NOMO-1 (cell line): ENCODE results near the gene ODAD4.
"Not testable (repeated sequence)": the region's sequence is repeated elsewhere in the genome, so short reads cannot be mapped to it uniquely, and the experiment has no call there.

Source experiments
- DNase-seq, 2 experiments: peaks; one replicate each; lab custom pipeline; 2025; ENCODE audit not compliant: unreplicated experiment in 2 of 2; lab: John Stamatoyannopoulos, UW

ODAD4 gene

DNA sequence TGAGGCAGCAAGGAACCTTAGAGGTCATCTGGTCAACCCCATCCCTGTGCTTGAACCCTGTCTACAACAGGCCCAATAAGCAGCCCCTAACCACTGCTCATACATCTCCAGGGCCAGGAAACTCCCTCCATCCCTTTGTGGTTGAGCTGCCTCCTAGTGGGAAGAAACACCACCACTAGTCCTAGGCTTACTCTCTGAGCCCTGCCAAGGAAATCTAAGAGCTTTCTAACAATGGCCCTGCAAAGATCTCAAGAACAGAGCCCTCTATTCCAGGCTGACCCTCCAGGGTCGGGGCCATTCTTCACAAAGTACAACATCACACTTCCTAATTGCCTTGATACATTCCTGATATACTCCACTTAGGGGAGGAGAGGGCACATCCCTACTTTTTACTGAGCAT, 17.5 kb upstream of the ODAD4 start:
- DNase-seq: no peak

DNA sequence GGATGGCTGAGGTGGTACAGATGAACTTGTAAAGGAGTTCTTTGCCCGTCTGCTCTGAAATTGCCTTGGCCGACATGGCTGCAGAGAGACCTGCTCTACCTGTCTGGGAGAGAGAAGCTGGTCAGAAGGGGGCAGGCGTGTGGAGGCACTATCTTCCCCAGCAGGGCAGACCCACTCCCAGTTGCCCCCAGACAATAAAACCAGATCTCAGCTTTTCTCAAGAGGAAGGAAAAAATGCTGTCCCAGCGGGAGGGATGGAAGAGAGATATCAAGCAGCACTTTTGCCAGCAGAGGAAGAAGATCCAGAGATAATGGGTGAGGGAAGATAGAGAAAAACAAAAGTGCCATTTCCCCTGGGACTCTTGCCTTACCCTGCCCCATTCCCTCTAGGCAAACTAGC, 16.6 kb upstream of the ODAD4 start:
- no peak for DNase-seq

DNA sequence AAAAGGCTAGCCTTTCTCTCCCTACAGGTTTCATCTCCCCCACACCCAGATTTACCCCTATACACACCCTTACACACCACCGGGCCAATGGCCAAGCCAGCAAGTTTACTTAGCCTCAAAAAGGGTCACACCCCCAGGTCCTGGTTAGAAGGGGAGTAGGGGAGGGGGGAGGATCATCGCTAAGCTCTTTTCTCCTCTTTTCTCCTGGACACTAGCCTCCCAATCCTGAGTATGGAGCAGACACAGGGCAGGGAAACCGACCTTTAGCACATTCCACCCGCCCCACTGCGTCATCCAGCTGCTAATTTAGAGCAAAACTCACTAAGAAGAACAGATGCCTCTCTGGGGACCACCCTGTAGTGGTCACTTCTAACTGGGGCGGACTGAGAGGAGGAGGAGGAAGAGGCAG, 16.1 kb upstream of the ODAD4 start:
- DNase-seq: no peak

DNA sequence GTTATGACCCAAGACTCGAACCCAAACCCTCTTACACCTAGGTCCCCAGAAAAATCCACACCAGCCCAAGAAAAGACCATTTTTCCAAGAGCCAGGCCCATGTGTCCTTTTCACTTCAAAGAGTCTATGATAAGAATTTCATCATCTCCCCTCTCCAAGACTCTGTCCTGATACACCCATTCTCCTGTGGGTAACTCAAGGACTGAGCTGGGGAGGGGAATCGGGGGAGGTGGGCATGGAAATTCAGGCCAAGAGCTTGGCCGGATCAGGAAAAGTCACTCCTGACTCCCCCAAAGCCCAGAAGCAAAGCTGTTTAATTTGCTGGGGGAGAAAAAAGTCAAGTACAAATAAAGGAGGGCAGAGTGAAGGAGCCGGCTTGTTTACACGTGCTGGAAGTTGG, 15.4 kb upstream of the ODAD4 start:
- no peak for DNase-seq

DNA sequence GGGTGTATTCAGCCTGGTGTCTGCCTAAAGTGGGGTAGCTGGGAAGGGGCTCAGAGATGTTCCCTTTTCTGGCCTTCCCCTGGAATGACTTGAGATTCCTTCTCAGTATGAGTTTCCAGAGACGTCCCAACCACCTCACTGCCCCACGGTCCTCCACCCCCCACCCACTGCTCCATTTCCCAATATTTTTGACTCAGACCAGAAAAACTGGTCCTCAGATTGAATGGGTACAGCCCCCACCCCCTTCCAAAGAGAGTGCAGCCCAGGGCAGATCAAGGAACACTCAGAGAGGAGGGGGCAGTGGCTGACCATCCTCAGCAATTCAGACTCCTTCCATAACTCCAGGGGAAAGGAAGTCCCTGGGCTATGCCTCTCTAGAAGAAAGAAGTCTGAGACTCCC, 14.9 kb upstream of the ODAD4 start:
- DNase-seq: no peak

DNA sequence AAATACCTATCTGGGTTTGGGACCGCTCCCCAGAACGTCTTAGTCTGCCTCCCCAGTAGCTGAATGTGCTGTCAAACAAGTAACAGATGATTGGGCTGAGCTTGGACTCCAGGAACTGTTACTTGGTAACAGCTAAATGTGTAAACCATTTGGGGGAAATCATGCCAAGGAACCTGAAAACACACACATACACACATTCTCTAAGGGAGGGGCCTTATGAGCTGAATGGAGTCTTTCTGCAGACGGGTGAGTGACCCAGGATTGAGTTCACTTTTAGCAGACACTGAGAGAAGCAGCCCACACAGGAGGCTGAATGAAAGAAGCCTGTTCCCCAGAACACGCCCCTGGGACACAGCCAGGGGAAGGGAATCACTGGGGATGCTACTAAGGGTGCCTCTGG, 13.2 kb upstream of the ODAD4 start:
- no peak for DNase-seq

DNA sequence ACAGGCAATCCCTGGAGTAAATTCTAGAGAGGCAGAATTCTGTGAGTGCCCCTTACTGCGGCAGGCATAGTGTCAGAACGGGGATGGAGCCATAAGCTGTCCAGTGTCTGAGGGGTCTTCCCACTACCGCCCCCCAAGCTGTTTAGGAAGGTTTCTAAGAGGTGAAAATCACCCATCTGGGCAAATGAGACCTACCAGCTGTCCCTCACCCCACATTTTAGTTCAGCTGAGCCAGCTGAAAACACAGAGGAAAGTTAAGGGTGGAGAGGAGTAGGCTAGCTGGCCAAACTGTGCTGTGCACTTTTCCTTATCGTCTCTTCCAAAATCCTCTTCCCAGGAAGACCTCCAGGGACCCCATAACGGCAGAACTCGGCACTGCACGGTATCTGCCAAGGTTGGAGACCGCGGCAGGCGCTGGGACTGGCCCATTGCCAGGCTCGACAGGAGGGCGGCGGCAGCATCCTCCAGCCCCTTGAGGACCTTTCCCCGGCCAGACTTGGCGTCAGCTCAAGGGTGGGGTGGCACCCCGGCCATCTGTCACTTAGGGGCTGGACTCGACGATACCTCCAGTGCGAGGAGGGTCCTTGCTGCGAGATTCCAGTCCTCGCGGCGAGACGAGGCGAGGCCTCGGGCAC, 12.6 kb upstream of the ODAD4 start:
- DNase-seq: no peak

DNA sequence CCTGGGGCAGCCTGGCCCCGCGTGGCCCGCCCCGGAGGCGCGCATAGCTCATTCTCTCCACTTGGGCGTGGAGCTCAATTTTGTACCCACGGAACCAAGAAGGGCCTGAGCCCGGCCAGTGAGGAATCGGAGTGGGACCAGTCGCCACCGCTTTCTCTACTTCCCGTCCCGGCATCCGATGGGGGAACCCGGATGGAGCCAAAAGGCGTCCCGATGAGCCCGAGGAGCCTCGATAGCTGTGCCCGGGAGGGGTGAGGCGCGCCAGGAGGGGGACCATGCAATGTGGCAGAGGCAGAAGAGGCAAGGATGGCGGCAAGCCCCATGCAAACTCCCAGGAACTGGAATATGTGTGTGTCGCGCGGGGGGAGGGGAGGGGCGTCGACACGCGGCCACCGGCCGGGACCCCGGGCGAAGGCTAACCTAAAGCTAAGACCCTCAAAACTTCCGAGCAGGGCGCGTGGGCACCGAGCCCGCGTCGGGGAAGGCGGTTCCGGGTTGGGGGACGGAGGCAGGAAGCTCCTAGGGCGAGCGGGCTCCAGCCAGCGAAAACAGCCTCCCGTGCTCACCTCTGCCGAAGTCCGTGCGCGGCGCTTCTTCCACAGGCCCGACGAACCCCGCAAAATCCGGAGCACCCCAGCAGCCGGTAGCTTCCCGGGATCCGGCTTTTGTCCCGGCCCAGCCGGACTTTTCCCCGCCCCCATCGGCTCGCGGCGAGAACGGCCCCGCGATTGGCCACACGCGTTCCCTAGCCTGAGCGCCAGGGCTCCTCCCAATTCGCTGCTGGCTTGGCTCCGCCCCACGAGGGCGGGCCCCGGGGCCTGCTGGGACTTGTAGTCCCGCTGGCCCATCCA, 11.9 kb upstream of the ODAD4 start, which contains the start of gene ACLY:
TSS of gene ACLY (minus strand) at position 638 of the 851 bp plus-strand sequence. CDS start 5,078 bp downstream, outside the sequence.
- peak; percentile 94 to 99 for DNase-seq

DNA sequence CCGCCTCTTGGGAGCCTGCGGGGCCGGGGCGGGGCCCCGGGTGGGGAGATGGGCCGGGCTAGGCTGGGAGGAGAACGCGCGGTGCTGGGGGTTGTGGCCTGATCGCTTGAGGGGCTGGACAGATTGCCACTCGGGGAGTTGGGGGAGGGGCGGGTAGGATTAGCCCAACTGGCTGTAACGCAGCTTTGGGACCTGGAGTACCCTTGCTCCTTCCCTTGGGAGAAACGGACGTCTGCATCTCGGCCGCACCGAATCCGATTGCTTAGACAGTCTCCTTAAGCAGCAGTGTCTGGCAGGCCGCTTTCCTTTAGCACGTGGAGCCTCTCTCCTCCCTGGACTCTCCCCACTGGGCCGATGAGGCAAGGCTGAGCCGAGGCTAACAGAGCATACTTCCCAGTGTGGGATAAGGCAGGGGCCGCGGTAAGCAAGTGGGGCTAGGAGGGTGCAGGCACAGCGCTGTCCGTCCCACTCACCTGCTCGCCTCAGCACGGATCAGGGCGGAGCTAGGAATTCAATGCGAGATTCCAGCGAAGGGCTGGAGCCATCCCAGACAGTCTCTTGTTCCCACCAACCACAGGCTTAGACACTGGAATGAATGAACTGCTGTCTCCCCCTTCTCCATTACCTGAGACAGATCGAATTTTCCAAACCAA, 11.1 kb upstream of the ODAD4 start:
- peak; percentile 49 to 53 for DNase-seq

DNA sequence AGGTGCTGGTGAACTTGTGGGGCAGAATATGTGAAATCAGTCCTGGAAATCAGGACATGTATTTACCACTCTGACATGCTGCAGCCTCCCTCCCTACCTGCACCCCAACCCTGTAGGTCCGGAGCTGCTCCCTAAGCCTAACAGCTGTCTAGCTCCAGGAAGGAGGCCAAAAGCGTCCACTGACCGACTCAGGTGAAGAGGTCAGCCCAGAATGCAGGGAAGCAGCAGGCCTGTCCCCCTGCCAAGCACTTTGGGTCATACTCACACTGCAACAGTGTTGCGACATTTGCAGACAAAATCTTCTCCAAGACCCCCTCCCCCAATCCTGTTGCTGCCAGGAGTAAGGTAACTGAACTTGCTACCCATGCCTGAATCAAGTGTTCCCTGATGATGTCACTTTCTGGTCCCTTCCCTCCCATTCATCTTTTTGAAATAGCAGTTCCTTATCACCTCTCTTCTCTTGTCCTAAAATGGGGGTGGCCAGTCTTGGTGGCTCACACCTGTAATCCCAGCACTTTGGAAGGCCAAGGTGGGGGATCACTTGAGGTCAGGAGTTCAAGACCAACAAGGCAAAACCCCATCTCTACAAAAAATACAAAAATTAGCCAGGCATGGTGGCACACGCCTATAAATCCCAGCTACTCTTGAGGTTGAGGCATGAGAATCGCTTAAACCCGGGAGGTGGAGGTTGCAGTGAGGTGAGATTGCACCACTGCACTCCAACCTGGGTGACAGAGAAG, 10.4 kb upstream of the ODAD4 start:
- DNase-seq: no peak

DNA sequence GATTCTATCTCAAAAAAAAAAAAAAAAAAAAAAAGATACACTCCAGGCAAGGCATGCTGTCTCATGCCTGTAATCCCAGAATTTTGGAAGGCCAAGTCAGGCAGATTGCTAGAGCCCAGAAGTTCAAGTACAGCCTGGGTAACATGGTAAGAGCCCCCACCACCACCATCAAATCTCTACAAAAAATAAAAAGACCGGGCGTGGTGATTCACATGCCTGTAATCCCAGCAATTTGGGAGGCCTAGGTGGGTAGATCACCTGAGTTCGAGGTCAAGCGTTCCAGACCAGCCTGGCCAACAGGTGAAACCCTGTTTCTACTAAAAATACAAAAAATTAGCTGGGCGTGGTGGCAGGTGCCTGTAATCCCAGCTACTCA, 9.8 kb upstream of the ODAD4 start:
- DNase-seq: no peak

DNA sequence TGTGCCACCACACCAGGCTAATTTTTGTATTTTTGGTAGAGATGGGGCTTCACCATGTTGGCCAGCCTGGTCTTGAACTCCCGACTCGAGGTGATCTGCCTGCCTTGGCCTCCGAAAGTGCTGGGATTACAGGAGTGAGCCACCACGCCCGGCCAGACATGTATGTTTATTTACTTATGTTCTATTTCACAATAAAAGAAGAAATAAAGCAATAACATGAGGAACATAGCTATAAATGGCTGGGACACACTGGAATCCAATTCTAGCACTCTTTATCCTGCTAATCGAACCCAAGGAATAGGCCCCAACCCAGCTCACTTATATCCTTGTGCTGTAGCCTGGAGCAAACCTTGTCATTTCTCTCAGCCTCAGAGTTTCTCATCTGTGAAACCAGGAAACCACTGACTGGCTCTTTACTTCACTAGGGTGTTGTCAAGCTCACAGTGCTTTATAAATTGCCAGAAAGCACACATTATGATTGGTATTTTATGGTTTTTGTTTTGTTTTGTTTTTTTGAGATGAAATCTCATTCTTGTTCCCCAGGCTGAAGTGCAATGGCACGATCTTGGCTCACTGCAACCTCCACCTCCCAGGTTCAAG, 4.3 kb upstream of the ODAD4 start:
- no peak for DNase-seq

DNA sequence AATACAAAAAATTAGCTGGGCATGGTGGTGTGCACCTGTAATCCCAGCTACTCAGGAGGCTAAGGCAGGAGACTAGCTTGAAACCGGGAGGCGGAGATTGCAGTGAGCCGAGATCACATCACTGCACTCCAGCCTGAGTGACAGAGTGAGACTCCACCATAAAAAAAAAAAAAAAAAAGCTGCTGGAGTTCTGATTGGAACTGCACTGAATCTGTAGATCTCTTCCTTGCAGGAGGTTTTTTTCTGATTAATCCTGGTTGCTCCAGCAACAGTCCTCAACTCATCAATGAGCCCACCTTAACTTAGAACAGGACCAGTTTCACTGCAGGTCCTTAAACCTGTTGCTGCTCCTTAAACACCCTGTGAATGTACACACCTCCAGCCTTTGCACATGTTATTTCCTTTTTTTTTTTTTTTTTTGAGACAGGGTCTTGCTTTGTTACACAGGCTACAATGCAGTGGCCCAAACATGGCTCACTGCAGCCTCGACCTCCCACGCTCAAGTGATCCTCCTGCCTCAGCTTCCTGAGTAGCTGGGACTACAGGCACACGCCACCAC, 1.6 kb upstream of the ODAD4 start:
- no peak for DNase-seq

DNA sequence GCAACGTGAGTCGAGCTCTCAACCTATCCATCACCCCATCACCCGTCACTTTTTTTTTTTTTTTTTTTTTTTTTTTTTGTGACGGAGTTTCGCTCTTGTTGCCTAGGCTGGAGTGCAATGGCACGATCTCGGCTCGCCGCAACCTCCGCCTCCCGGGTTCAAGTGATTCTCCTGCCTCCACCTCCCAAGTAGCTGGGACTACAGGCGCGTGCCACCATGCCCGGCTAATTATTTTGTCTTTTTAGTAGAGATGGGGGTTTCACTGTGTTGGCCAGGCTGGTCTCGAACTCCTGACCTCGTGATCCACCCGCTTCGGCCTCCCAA, 378 bp downstream of the ODAD4 start:
- not testable (repeated sequence) for DNase-seq

DNA sequence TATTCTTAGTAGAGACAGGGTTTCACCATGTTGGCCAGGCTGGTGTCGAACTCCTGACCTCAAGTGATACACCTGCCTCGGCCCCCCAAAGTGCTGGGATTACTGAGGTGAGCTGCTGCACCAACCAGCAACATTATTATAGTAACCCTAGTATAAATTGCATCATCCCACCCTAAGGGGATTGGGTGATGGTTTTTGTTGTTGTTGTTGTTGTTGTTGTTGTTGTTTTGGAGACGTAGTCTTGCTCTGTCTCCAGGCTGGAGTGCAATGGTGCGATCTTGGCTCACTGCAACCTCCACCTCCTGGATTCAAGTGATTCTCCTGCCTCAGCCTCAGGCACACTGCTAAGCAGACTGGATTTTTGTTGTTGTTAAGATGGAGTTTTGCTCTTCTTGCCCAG, 1.3 kb downstream of the ODAD4 start:
- DNase-seq: not testable (repeated sequence)

DNA sequence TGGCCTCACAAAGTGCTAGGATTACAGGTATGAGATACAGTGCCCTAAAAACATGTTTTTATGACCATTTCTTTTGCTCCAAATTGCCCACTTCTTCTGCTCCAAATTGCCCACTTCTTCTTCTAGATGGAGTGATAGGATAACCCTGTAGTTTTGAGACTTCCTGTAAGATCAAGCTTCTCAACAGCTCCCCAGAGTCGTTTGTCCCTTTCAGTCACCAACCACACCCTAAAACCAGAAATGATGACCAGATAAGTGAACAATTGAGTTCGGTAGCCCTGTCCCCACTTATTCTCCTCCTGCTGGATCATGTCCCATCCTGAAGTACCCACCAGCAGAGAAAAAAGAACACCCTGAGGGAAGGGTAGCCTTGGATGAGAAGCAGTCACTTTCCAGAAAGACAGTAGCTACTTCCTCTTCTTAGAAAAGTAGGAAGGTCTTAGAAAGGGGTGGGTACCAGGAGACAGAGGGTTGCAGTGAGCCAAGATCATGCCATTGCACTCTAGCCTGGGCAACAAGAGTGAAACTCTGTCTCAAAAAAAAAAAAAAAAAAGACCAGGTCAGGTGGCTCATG, 2.5 kb downstream of the ODAD4 start:
- DNase-seq: peak; percentile 75 to 89

DNA sequence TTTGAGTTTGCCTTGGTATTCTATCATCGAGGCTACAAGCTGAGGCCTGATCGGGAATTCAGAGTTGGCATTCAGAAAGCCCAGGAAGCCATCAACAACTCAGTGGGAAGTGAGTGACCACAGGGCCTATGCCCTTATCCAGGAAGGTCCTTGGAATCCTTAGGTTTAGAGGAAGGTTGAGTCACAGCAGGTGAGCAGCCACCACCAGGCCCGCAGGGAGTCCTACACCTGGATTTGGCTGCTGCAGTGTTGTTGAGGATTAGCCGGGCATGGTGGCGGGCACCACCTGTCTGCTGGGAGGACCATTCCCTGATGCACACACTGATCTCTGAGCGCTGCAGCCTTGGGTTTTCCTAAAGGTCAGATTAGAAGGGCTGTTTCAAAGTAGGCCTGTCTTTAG, 5.2 kb downstream of the ODAD4 start:
- no peak for DNase-seq

DNA sequence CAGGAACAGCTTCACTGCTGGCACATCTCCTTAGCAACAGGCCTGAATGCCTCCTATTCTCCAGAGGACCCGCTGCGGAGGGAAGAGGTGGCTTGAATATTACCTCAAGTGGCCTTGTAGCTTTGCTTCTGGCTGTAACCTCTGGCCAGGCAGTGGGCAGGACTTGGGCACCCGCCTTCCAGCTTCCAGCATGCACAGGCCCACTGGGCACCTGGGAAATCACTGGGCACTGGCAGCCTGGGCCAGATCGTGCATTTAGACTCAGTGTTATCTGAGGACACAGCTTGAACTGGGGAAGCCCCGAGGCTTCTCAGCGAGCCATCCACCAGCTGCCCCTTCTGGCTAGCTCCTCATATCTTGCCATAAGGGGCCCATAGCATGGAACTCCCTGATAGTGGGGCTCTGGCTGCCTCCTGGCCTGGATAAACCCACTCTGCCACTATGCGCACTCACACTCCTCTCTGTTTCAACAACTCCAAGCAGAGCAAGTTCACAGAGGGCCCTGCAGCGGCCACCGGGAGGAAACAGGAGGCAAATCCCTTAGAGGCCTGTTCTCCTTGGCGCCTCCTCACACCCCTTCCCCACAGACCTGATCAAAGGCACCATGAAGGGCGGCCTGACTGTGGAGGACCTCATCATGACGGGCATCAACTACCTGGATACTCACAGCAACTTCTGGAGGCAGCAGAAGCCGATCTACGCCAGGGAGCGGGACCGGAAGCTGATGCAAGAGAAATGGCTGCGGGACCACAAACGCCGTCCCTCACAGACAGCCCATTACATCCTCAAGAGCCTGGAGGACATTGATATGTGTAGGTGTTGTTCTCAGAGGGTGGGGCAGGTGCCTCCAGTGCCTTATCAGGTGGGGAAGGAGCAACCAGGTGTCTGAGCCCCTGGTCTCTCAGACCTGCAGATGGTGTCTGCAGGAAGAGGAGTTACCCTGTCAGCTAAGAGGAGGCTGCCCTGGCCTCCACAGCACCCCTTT, 7.8 kb downstream of the ODAD4 start:
- DNase-seq: no peak

DNA sequence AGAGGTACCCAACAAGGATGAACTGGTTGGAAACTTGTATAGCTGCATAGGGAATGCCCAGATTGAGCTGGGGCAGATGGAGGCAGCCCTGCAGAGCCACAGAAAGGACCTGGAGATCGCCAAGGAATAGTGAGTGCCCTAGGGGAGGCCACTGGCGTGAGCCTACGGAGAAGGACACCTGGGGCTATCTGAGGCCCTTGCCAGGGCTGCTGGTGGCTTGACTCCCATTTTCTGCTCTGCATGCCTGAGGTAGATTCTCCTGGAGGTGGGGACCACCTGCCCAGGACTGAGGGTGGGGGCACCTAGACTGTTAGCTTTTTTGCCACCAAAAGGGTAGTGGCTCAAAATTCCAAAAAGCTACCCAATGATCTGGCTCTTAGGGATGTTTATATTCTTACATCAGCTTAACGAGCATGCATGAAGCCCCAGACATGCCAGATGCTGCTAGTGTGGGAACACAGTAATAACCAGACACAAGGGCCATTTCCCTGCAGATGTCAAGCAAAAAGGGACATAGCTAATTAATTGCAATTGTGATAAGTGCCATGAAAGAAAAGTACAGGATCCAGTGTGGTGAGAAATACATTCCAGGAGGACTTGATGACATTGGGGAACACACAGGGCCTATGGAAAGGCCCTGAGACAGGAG, 8.8 kb downstream of the ODAD4 start:
- no peak for DNase-seq
